Middle frontal gyrus (tissue), 1 donor: ENCODE results near the gene ACSS1.

ENCODE experiments used
- DNase-seq: peaks from one replicate; pipeline ENCODE4 v3.0.0-alpha.2; 2015; ENCODE audit warnings: low spot score; ENCODE audit errors: extremely low spot score

Gene ACSS1

DNA sequence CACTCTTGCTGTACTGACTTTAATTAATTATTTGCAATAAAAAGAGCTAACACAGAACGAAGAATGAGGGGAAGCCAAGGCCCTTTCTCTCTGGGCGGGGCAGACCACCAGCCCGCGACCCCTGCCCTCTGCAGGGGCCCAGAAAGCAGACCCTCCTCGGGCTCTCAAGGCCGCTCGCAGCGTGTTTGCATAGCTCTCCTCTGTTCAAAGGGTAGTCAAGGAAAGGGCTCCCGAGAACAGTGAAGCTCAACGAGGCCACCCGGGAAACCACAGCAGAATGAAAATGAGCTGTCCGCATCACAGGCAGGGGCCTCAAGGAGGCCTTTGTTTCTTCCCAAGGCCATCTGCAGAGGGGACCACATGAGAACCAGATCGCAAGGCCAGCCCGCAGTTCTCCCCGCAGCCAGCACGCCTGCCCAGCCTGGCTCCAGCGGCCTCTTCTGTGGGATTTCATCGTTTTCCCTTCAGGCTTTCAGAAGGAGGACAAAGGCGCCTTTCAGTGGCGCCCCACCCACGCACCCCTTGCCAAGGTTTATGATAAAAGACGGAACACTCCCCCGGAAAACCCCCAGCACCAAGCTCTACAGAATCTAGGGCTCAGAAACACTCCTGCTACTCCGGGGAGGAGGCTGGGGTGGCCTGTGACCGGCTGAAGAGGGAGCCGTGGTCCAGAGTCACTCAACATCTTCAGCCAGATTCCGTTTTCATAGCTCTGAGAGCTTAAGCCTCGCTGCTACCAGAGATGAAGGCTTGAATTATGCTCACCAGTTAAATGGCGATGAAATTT, 25.3 kb downstream of the ACSS1 start:
- peak; percentile 86 for DNase-seq

GRCh38 chr20:25032065-25032477, 25.9 kb downstream of the ACSS1 start:
- no peak for DNase-seq

DNA sequence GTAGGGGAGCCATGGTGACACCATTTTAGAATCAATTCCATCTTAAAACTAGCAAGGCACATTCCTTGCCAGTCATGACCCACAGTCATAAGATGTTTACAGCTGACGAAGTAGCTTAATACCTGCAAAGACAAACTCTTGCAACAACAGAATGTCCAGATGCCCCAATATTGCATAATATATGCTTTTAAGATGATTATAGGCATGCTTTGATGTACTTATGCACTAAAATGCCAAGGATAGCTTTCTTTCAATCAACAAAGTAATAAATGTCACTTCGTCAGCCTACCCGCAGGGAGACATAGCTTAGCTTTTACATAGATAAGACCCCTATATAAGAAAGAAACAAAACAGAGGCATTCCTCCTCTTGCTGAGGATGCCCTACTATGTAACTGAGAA, 26.7 kb downstream of the ACSS1 start:
- no peak for DNase-seq

- no peak for DNase-seq
Measured at GRCh38 chr20:25030649-25031207, 27.2 kb downstream of the ACSS1 start.

GRCh38 chr20:25030007-25030648, 27.8 kb downstream of the ACSS1 start:
- no peak for DNase-seq

DNA sequence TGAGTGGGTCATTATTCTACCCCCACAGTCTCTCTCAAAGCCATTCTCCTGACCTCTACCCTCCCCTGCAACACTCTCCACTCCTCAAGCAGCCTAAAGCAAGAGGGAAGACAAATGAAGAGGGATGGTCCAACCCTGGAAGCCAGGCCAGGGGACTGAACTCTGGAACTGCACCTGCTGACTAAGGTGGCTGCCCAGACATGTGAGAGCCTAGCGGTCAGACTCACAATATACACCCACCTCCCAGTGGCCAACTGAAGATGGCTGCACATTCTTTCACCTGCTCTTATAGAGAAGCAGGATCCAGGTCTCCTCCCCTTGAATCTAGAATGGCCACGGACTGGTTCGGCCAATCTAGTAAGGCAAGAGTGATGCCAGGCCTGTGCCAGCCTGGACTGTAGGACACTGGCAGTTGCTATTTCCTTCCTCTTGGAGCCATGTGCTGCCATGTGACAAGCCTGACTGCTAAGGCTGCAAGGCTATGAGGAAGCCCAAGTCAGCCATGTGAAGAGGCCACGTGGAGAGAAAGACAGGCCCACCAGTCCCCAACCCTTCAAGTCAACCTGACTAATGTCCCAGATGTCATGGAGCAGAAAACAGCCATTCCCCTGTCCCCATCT, 31.8 kb downstream of the ACSS1 start:
- DNase-seq = no peak

DNA sequence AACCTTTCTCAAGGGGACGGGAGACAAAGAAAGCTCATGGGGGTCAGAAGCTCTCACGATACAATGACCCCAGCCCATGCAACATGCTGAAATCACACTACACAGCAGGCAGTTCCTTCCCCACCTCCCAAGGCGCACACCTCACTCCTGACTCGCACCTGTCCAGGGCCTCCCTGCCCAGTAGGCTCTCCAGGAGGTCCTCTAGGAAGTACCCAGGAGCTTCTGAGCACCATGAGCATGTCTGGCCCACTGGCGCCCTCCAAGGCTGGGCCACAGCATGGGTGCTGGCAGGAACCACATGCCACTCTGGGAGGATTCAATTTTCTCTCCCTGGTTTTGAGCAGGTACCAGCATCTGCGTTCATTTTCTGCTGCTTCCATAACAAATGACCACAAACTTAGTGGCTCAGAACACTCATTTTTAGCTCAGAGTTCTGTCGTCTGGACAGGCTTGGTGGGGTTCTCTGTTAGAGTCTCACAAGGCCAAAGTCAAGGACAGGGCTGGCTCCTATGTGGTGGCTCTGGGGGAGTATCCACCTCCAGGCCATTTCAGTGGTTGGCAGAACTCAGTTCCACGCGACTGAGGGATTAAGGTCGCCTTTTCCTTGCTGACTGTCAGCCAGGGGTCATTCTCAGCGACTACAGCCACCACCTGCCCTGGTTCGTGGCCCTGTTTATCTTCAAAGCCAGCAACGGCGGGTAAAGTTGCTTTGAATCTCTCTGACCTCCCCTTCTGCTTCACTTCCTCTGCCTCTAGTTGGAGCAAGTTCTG, 32.7 kb downstream of the ACSS1 start:
- DNase-seq = no peak

- no peak for DNase-seq
Measured at GRCh38 chr20:25024171-25024570, 33.8 kb downstream of the ACSS1 start.

DNA sequence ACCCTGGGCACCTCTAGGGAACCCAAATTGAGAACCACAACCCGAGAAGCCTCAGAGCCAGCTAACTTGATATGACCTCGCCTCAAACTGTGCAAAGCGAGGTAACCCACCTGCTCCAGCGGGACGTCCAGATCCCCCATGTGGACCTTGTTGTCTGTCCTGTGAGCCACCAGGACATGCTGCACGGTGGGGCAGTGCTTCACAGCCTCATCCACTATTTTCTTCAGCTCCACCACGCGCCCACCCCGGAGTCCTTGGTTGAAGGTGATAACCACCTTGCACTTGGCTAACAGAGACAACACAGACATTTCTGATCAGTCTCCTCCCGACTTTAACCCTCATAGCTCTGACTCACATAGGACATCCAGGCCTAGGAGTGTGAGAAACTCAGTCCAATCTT, 34.6 kb downstream of the ACSS1 start:
- no peak for DNase-seq

- no peak for DNase-seq
Measured at GRCh38 chr20:25022680-25023079, 35.3 kb downstream of the ACSS1 start.

DNA sequence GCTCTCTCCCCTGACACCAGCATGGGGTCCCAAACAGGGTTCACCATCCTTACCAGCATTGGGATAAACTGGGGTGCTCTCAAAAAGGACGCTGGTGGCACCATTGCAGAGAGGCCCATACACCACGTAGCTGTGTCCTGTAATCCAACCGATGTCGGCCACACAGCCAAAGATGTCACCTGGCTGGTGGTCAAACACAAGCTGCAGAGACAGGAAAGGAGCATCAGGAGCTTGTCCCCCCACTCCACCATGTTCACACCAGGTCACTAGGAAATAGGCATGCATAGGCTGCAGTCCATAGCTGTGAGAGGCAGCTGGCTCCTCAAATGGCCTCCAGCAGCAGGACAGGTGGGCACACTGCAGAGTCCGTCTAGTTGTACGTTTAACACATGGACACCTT, 36.6 kb downstream of the ACSS1 start:
- DNase-seq = no peak

DNA sequence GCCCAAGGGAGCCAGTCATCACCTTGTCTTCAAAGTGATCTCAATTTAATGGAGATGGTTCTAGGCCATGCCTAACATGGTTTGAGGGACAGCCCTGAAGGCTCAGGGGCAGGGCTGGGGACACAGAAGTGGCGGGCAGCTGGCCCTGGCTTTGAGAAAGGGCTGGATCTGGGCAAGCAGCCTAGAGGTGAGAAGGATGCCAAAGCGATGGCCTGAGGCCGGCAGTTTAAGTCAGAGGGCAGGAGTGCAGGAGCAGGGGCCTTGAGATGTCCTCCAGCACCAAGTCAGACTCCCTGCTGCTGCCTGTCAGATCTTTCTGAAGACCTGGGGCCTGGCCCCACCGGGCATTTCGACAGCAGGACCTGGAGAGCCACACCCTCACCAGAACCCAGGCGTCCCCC, 37.0 kb downstream of the ACSS1 start:
- no peak for DNase-seq

- no peak for DNase-seq
Measured at GRCh38 chr20:25020345-25020744, 37.6 kb downstream of the ACSS1 start.

DNA sequence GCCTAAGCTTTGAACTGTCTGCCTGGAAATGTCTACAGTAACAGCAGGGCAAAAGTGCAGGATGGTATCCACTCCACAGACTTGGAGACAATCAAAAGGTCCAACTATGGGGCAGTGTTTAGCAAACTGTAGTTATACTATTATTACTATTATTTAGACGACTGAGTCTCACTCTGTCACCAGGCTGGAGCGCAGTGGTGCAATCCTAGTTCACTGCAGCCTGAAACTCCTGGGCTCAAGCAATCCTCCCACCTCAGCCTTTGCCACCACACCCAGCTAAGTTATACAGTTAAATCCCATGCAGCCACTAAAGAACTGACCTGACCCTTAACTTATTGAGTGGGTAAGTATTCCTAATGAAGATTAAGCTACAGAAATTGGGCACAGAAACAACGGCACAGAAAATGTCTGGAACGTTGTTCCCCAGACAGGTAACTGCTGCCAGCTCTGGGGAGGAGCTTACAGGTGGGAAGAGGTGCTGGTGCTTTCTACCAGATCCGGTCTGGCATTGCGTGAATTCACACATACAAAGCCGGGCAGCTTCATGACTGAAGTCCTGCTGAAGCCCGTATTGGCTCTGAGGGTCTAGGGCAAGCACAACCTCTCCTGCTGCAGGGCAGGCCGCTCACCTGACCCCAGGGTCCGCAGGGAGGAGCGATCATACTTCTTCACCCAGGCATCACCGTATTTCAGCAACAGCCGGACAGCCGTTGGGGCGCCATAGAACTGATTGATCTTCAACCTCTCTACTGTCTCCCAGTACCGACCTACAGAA, 38.4 kb downstream of the ACSS1 start:
- no peak for DNase-seq

GRCh38 chr20:25018841-25019240, 39.1 kb downstream of the ACSS1 start:
- no peak for DNase-seq

GRCh38 chr20:25018425-25018824, 39.5 kb downstream of the ACSS1 start:
- DNase-seq = no peak

DNA sequence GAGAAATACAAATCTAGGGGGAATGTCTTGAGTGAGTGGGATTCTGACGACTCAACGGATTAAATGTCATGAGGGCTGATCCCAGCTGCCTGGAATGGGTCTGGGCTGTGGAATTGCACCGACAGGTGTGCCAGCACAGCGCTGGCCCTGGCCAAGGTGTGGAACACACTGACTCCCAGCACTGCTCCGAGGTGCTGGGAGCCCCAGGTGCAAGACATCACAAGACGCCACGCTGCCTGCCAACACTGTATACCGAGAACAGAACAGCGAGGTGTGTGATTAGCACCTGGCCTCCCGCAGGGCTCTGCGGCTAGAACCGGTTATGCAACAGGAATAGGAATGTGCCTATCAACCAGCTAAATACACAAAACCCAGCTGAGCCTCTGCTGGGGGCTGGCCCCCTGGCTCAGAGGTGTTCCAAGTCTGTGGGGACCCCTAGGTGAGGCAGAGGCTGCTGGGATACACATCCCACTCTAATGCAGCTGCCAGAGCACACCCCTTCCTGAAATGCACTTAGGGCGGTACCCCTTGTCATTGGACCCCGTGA, 40.6 kb downstream of the ACSS1 start:
- DNase-seq = no peak

DNA sequence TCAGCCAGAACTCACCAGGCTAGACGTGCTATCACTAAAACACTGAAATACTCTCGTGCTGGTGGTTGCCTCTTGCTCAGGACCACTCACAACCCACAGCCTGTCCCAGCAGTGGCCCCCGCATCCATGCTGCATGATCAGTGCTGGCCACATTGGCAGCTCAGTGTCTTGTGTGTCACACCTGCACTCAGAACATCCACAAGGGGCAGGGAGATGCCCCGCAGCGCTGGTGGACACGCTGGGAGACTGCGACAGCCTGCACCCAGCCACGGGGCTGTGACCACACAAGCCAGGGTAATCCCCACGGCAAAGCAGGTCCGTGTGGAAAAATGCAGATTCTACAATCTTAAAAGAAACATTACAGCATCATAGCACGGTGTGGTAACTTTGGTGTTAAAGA, 41.5 kb downstream of the ACSS1 start:
- DNase-seq = no peak

DNA sequence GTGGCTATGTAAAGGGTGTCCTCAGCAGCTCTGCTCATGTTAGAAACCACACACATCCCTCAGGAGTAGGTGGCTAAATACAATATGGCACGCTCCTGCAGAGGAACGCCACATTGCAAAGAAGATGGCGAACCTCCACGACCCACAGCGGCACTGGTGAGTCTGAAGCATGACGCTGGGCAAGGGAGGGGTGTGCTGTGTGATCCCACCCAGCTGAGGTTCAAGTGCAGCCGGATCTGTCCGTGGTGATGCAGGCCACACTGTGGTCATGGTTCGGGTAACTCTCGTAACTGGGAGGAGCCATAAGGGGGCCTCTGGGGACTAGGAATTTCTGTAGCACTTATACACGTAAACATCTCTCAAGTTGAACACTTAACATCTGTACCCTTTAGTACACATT, 42.0 kb downstream of the ACSS1 start:
- DNase-seq = no peak

GRCh38 chr20:25014816-25015215, 43.1 kb downstream of the ACSS1 start:
- DNase-seq = no peak
